ENCODE data around the gene TEKT5. TPM values are rescaled to one million over a fixed set of nuclear protein-coding genes. Genes with fewer than 3 reads are reported as not detected.

TEKT5 gene
- total RNA-seq, 1 donor from 2014 or later: not detected

DNA sequence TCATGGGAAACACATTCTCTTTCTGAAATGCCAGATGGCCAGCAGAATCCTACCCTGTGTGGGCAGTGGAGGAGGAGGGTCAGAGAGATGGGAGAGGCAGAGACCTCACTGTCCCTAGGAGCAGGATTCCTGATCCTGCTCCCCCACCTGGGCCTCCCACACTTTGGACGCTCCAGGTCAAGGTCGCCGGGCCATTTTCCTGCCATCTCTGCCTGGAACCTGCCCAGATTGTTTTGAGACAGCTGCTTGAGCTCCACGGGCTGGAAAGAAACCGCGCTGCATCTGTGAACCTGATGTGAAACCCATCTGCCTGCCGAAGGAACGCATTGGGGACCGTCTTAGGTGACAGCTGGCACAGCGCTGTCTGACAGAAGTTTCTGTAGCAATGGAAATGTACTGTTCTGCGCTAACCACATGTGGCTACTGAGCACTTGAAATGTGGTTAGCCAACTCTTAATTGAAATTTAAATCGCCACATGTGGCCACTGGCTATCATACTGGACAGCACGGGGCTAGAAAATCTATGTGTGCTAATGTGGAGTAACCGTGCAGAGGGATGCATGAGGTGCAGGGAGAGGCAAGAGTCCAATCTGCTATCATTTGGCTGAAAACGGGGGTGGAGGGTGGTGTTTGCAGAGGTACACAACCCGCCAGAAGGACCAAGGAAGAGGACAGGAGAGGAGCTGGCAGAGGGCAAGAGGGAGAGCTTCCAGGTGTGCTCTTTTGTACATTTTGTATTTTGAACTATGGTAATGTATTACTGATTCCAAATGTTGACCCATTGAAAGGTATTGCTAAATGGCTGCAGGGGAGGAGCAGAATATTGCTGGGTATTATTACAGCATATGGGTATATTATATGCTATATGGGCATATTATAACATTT lies 33.5 kb upstream of the TEKT5 start:
- H3K4me3 Mint-ChIP-seq (ENCODE audit: low read depth): no peak overlapping the region
- intact Hi-C loops (cut with micrococcal nuclease): no loop called here
- no peaks in the 10 kb centered on the region for H3K9me3 Mint-ChIP-seq
- no peaks in the 10 kb centered on the region for H3K4me1 Mint-ChIP-seq (ENCODE audit: low read depth)
- H3K27ac Mint-ChIP-seq: no peak overlapping the region
- H3K36me3 Mint-ChIP-seq (ENCODE audit: low read depth): no peaks in the 10 kb centered on the region
- DNase-seq (ENCODE audit: low spot score): no peak
- peaks cover 4% of the 10 kb centered on the region for H3K27me3 Mint-ChIP-seq (ENCODE audit: low read depth)

GRCh38 chr16:10708969-10709368 lies 14.2 kb upstream of the TEKT5 start:
- intact Hi-C loops (cut with micrococcal nuclease): no loop called here
- Mint-ChIP-seq H3K27ac (no peak overlapping the region), H3K4me1 (ENCODE audit: low read depth) (no peaks in the 10 kb centered on the region), H3K36me3 (ENCODE audit: low read depth) (no peaks in the 10 kb centered on the region), H3K4me3 (ENCODE audit: low read depth) (no peak overlapping the region), H3K27me3 (ENCODE audit: low read depth) (no peaks in the 10 kb centered on the region), H3K9me3 (no peaks in the 10 kb centered on the region)
- no peak for DNase-seq (ENCODE audit: low spot score)

GRCh38 chr16:10699756-10700155 lies 5.0 kb upstream of the TEKT5 start:
- Mint-ChIP-seq H3K4me1 (ENCODE audit: low read depth) (no peaks in the 10 kb centered on the region), H3K27ac (no peak overlapping the region), H3K9me3 (no peaks in the 10 kb centered on the region), H3K4me3 (ENCODE audit: low read depth) (no peak overlapping the region), H3K27me3 (ENCODE audit: low read depth) (no peaks in the 10 kb centered on the region), H3K36me3 (ENCODE audit: low read depth) (no peaks in the 10 kb centered on the region)
- intact Hi-C loops (cut with micrococcal nuclease): loop anchor here (5.0 kb wide), 2 partner anchors 38 to 377 kb away; no protein-coding TSS in a partner anchor
- no peak for DNase-seq (ENCODE audit: low spot score)

DNA sequence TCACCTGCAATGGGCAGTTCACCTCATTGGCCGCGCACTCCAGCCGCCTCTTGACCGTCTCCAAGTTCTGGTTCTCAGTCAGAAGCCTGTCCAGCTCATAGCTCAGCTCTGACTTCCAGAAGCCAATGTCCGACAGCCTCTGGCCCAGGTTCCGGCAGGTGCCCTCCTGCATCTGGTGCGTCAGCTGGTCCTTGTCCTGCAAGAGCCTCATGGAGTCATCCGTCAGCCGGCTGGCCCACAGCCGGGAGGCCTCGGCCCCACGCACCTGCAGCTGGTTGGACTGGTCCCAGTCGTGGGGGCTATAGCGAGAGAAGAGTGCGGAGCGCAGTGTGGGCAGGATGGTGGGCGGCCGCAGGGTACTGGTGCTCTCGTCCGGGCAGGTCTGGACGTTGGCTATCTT lies 424 bp downstream of the TEKT5 start:
- Mint-ChIP-seq H3K9me3 (no peaks in the 10 kb centered on the region), H3K4me1 (ENCODE audit: low read depth) (no peaks in the 10 kb centered on the region), H3K4me3 (ENCODE audit: low read depth) (no peak overlapping the region), H3K27me3 (ENCODE audit: low read depth) (no peaks in the 10 kb centered on the region), H3K36me3 (ENCODE audit: low read depth) (no peaks in the 10 kb centered on the region), H3K27ac (no peak overlapping the region)
- DNase-seq (ENCODE audit: low spot score): no peak
- intact Hi-C loops (cut with micrococcal nuclease): no loop called here

DNA sequence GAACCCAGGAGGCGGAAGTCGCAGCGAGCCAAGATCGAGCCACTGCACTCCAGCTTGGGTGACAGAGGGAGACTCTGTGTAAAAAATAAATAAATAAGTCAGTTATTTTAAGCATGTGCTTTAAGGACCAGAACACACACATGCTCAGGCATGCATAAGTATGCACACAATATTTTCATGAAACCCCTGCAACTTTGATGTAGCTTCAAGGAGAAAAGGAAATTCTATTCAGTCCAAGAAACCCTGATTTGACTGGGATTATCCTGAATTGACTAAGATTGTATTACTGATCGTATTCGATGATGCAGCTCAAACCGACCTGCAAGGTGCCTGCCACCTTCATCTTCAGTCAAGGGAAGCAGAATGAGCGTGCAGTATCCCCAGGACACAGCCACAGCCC lies 841 bp downstream of the TEKT5 start:
- Mint-ChIP-seq H3K27ac (no peak overlapping the region), H3K27me3 (ENCODE audit: low read depth) (no peaks in the 10 kb centered on the region), H3K4me3 (ENCODE audit: low read depth) (no peak overlapping the region), H3K4me1 (ENCODE audit: low read depth) (no peaks in the 10 kb centered on the region), H3K9me3 (no peaks in the 10 kb centered on the region), H3K36me3 (ENCODE audit: low read depth) (no peaks in the 10 kb centered on the region)
- DNase-seq (ENCODE audit: low spot score): no peak
- intact Hi-C loops (cut with micrococcal nuclease): no loop called here

- Mint-ChIP-seq H3K4me3 (ENCODE audit: low read depth) (no peak overlapping the region), H3K4me1 (ENCODE audit: low read depth) (no peaks in the 10 kb centered on the region), H3K27ac (no peak overlapping the region), H3K36me3 (ENCODE audit: low read depth) (no peaks in the 10 kb centered on the region), H3K27me3 (ENCODE audit: low read depth) (no peaks in the 10 kb centered on the region), H3K9me3 (no peaks in the 10 kb centered on the region)
- DNase-seq (ENCODE audit: low spot score): no peak
- intact Hi-C loops (cut with micrococcal nuclease): no loop called here
Measured at GRCh38 chr16:10692470-10692869, 2.3 kb downstream of the TEKT5 start.

GRCh38 chr16:10688726-10689125 lies 6.0 kb downstream of the TEKT5 start:
- no peaks in the 10 kb centered on the region for H3K27me3 Mint-ChIP-seq (ENCODE audit: low read depth)
- intact Hi-C loops (cut with micrococcal nuclease): no loop called here
- no peak overlapping the region for H3K4me3 Mint-ChIP-seq (ENCODE audit: low read depth)
- H3K36me3 Mint-ChIP-seq (ENCODE audit: low read depth): no peaks in the 10 kb centered on the region
- no peak overlapping the region for H3K27ac Mint-ChIP-seq
- no peak for DNase-seq (ENCODE audit: low spot score)
- no peaks in the 10 kb centered on the region for H3K4me1 Mint-ChIP-seq (ENCODE audit: low read depth)
- H3K9me3 Mint-ChIP-seq: no peaks in the 10 kb centered on the region

- Mint-ChIP-seq H3K4me3 (ENCODE audit: low read depth) (no peak overlapping the region), H3K4me1 (ENCODE audit: low read depth) (no peaks in the 10 kb centered on the region), H3K27ac (no peak overlapping the region), H3K9me3 (no peaks in the 10 kb centered on the region), H3K36me3 (ENCODE audit: low read depth) (no peaks in the 10 kb centered on the region), H3K27me3 (ENCODE audit: low read depth) (no peaks in the 10 kb centered on the region)
- intact Hi-C loops (cut with micrococcal nuclease): no loop called here
- DNase-seq (ENCODE audit: low spot score): no peak
Measured at GRCh38 chr16:10688291-10688690, 6.4 kb downstream of the TEKT5 start.

- no peak overlapping the region for H3K4me3 Mint-ChIP-seq (ENCODE audit: low read depth)
- no peak for DNase-seq (ENCODE audit: low spot score)
- intact Hi-C loops (cut with micrococcal nuclease): no loop called here
- H3K9me3 Mint-ChIP-seq: no peaks in the 10 kb centered on the region
- H3K27ac Mint-ChIP-seq: no peak overlapping the region
- H3K36me3 Mint-ChIP-seq (ENCODE audit: low read depth): no peaks in the 10 kb centered on the region
- H3K27me3 Mint-ChIP-seq (ENCODE audit: low read depth): no peaks in the 10 kb centered on the region
- H3K4me1 Mint-ChIP-seq (ENCODE audit: low read depth): no peaks in the 10 kb centered on the region
Measured at GRCh38 chr16:10685709-10686108, 9.0 kb downstream of the TEKT5 start.

DNA sequence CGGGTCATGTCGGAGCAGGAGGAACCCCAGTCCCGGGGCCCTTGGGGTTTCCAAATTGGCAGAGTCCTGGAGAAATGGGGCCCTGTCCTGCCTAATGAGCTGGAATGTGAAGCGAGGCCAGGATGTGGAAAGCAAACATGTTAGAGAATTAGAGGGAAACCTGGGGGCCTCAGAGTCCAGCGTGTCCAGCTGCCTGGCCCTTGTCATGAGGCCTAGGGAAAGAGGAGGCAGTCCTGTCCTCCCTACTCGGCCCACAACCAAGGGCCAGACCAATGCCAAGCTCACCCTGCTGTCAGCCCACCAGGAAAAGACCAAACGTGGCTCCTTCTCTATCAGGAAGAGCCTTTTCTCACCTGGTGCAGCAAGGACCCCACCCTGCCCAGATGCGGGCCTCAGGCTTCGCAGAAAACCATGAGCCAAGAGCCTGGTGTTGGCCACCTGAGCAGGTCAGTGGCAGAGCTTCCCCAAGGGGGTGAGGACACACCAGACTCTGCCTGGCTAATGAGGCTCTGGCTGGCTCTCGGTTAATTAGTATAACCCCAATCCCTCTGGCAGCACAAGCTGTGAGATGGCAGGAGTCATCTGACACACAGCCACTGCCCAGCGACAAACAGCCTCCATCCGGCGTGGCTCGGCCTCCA lies 10.1 kb downstream of the TEKT5 start:
- no peaks in the 10 kb centered on the region for H3K27me3 Mint-ChIP-seq (ENCODE audit: low read depth)
- H3K4me1 Mint-ChIP-seq (ENCODE audit: low read depth): no peaks in the 10 kb centered on the region
- no peak overlapping the region for H3K27ac Mint-ChIP-seq
- intact Hi-C loops (cut with micrococcal nuclease): no loop called here
- DNase-seq (ENCODE audit: low spot score): no peak
- H3K4me3 Mint-ChIP-seq (ENCODE audit: low read depth): no peak overlapping the region
- no peaks in the 10 kb centered on the region for H3K9me3 Mint-ChIP-seq
- no peaks in the 10 kb centered on the region for H3K36me3 Mint-ChIP-seq (ENCODE audit: low read depth)

DNA sequence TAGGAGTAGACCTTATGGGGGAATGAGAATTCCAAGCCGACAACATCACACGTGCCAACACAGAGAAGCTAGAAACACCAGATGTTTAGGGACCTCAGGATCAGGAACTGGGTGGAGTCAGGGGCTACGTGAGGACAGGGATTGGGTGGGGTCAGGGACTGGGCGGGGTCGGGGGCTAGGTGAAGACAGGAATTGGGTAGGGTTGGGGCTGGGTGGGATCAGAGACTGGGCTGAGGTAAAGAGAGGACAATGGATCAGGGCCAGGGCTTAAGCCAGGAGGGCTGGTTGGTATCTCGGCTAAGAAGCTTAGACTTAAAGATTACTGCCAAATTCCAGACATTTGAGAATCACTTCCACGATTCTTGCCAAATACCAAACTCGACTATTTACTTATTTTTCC lies 11.6 kb downstream of the TEKT5 start:
- Mint-ChIP-seq H3K27ac (no peak overlapping the region), H3K9me3 (no peaks in the 10 kb centered on the region), H3K4me3 (ENCODE audit: low read depth) (no peak overlapping the region), H3K27me3 (ENCODE audit: low read depth) (peaks cover 2% of the 10 kb centered on the region), H3K4me1 (ENCODE audit: low read depth) (no peaks in the 10 kb centered on the region), H3K36me3 (ENCODE audit: low read depth) (no peaks in the 10 kb centered on the region)
- intact Hi-C loops (cut with micrococcal nuclease): no loop called here
- DNase-seq (ENCODE audit: low spot score): no peak

- Mint-ChIP-seq H3K36me3 (ENCODE audit: low read depth) (no peaks in the 10 kb centered on the region), H3K27me3 (ENCODE audit: low read depth) (peaks cover 2% of the 10 kb centered on the region), H3K4me3 (ENCODE audit: low read depth) (no peak overlapping the region), H3K27ac (no peak overlapping the region), H3K9me3 (no peaks in the 10 kb centered on the region), H3K4me1 (ENCODE audit: low read depth) (no peaks in the 10 kb centered on the region)
- DNase-seq (ENCODE audit: low spot score): no peak
- intact Hi-C loops (cut with micrococcal nuclease): no loop called here
Measured at GRCh38 chr16:10682604-10683003, 12.1 kb downstream of the TEKT5 start.

Measured in activated T-helper 2 cell treated with anti-CD3 and anti-CD28 coated beads, Interferon-gamma antibody, Interleukin-2, Interleukin-4, amounts not matched to agents 10 μg/mL and 5 μg/mL and 100 μg/mL, durations not matched to agents 14 hours and 24 hours and 36 hours (primary cell).